Activated B cell treated with CpG ODN at 0.5 μM for 24 hours (primary cell): ENCODE results near the gene ZNF652. TPM values are rescaled to one million over a fixed set of nuclear protein-coding genes. Genes with fewer than 3 reads are reported as not detected.

Experiments
- ATAC-seq: fragments of 200-7000 bp; cut with Tn5 transposase; one replicate; pipeline ENCODE4 v1.10.0; 2021; ENCODE audit warnings: low read depth, mild to moderate bottlenecking, moderate library complexity
- CTCF ChIA-PET: fragments of 350-600 bp; sonication (Branson Sonifier 250); formaldehyde crosslinking; loops from one replicate; lab custom pipeline; 2021; ENCODE audit warnings: antibody characterized with exemption; lab: Charles Lee
- POLR2A ChIA-PET: fragments of 350-600 bp; sonication (Branson Sonifier 250); formaldehyde crosslinking; loops from one replicate; lab custom pipeline; 2021; ENCODE audit warnings: antibody characterized with exemption; lab: Charles Lee
- DNase-seq: peaks from one replicate; pipeline ENCODE4 v3.0.0; 2022
- H3K27ac Mint-ChIP-seq: one replicate; pipeline ENCODE4 v1.8.0; 2020; ENCODE audit warnings: mixed read lengths
- H3K27me3 Mint-ChIP-seq: one replicate; pipeline ENCODE4 v1.8.0; 2021; ENCODE audit warnings: mixed read lengths
- H3K36me3 Mint-ChIP-seq: one replicate; pipeline ENCODE4 v1.8.0; 2021; ENCODE audit warnings: low read depth, mixed read lengths
- H3K4me1 Mint-ChIP-seq: one replicate; pipeline ENCODE4 v1.8.0; 2021; ENCODE audit warnings: mixed read lengths
- H3K4me3 Mint-ChIP-seq: one replicate; pipeline ENCODE4 v1.8.0; 2020; ENCODE audit warnings: mild to moderate bottlenecking, mixed read lengths
- H3K9me3 Mint-ChIP-seq: one replicate; pipeline ENCODE4 v1.8.0; 2020; ENCODE audit warnings: mixed read lengths
- CTCF ChIP-seq: fragments of 200-600 bp; IDR thresholded peaks from one replicate; pipeline ENCODE4 v1.8.0; 2022; ENCODE audit warnings: antibody characterized with exemption, mild to moderate bottlenecking
- intact Hi-C: fragments of 100-400 bp; cut with micrococcal nuclease; formaldehyde crosslinking; loops from one replicate; pipeline ENCODE4 v1.15.1; 2024
- total RNA-seq: library from RNA; stranded (reverse); gene quantifications from 2 replicates; pipeline ENCODE4 v1.2.3, GENCODE V29; 2022

The ZNF652 gene
- total RNA-seq, 1 donor from 2014 or later = 40.6 TPM

DNA sequence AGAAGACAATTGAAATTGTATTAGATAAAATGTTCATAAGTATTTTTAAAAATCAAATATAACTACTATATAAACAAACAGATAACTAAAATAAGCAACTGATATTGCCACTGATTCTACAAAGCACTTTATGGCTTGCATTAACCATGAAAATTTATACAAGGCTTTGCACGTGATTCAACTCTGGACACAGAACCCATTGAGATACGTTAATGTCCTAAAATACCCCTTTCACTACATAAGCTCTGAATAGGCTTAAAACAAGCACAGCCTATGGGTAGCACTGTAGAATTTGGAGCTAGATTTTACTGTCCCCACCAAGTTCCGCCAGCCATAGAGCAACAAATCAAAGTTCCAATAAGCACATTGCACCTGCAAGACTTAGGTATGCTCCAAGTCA is 4.5 kb downstream of the ZNF652 start:
- Mint-ChIP-seq H3K27ac (peak overlapping the region; percentile 96), H3K9me3 (no peaks in the 10 kb centered on the region), H3K4me1 (peaks cover 72% of the 10 kb centered on the region), H3K27me3 (no peaks in the 10 kb centered on the region), H3K4me3 (peak overlapping the region; percentile 33), H3K36me3 (peaks cover 9% of the 10 kb centered on the region)
- no peak for TF ChIP-seq CTCF
- no peak for DNase-seq
- POLR2A ChIA-PET = interaction anchor here (0.6 to 8.5 kb wide), 6 partner anchors 10 to 142 kb away, joined by 3 to 109 read pairs (median 20); no protein-coding TSS in a partner anchor
- intact Hi-C loops = no loop called here
- CTCF ChIA-PET = interaction anchor here (1.6 to 5.5 kb wide), 4 partner anchors 11 to 42 kb away, joined by 3 to 31 read pairs (median 8); no protein-coding TSS in a partner anchor
- no peak for ATAC-seq

DNA sequence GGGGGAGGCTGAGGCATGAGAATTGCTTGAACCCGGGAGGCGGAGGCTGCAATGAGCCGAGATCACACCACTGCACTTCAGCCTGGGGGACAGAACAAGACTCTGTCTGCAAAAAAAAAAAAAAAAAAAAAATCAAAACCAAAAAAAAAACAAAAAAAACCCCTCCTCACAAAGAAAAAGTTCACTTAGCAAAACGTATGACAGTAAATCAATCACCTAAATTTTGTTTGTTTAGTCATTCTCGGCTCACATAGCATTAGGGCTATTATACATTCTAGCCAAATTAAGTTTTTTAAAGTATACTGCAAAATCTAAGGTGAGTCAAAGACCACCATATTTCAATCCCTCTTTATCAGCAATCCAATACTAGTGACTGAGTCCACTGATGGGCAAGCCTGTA is 5.7 kb downstream of the ZNF652 start:
- Mint-ChIP-seq H3K36me3 (peaks cover 9% of the 10 kb centered on the region), H3K4me1 (peaks cover 70% of the 10 kb centered on the region), H3K4me3 (no peak overlapping the region), H3K9me3 (no peaks in the 10 kb centered on the region), H3K27me3 (no peaks in the 10 kb centered on the region), H3K27ac (peak overlapping the region; percentile 56)
- TF ChIP-seq CTCF = no peak
- intact Hi-C loops = no loop called here
- no peak for DNase-seq
- CTCF ChIA-PET = no interaction called here
- no peak for ATAC-seq
- POLR2A ChIA-PET = interaction anchor here (0.5 to 6.9 kb wide), 2 partner anchors 13 to 49 kb away, joined by 3 to 85 read pairs; no protein-coding TSS in a partner anchor

DNA sequence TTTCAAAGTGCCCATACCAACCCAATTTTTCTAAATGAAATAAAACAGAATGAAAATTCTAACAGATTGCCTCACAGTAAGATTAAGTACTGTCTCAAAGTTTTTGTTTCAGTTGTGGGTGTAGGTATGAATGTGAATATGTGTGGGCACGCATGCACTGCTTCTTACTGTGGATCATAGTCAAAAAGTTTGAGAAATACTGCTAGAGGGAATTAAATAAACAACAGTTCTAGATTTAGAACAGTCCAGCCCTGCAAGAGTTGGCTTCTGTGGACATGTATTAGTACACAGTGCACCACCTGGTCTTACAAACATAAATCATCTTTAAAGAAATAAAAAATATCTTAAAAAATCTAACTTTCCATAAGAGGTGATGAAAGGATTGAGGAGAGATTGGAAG is 8.4 kb downstream of the ZNF652 start:
- ChIA-PET POLR2A (interaction anchor here (0.8 kb wide), 1 partner anchor 15 kb away, joined by 3 read pairs; no protein-coding TSS in a partner anchor), CTCF (no interaction called here)
- no peak overlapping the region for H3K4me3 Mint-ChIP-seq

DNA sequence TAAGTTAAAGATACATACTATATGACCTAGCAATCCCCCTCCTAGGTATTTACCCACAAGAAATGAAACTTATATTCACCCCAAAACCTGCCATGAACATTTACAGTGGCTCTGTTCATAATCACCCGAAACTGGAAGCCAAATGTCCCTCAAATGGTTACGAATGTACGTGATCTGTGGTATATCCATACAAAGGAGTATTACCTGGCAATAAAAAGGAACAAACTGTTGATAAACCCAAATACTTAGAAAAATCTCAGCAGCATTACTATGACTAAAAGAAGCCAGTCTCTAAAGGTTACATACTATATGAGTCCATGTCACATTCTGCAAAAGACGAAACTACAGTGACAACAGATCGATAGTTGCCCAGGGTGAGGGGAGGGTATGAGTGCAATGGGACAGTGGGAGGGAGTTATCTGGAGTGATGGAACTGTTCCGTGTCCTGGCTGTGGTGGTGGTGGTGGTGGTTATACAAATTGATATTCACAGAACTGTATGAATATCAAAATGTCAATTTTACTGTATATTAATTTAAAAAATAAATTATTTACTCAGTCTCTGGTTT is 9.4 kb downstream of the ZNF652 start:
- ChIA-PET POLR2A (interaction anchor here (0.7 to 1.0 kb wide), 3 partner anchors 10 to 18 kb away, joined by 4 to 8 read pairs (median 7); no protein-coding TSS in a partner anchor), CTCF (no interaction called here)
- DNase-seq (no peak), ATAC-seq (no peak)
- Mint-ChIP-seq H3K27me3 (no peaks in the 10 kb centered on the region), H3K27ac (no peak overlapping the region), H3K4me1 (peaks cover 46% of the 10 kb centered on the region), H3K36me3 (peaks cover 20% of the 10 kb centered on the region), H3K4me3 (no peak overlapping the region), H3K9me3 (no peaks in the 10 kb centered on the region)
- no peak for TF ChIP-seq CTCF
- intact Hi-C loops = no loop called here

More for the DNA sequence above, 8.4 kb downstream of the ZNF652 start:
- DNase-seq (no peak), ATAC-seq (no peak)
- TF ChIP-seq CTCF = no peak
- Mint-ChIP-seq H3K27me3 (no peaks in the 10 kb centered on the region), H3K27ac (peak overlapping the region; percentile 7), H3K9me3 (no peaks in the 10 kb centered on the region), H3K36me3 (peaks cover 15% of the 10 kb centered on the region), H3K4me1 (peaks cover 52% of the 10 kb centered on the region)
- intact Hi-C loops = no loop called here

GRCh38 chr17:49351572-49352140 is 10.4 kb downstream of the ZNF652 start:
- Mint-ChIP-seq H3K9me3 (no peaks in the 10 kb centered on the region), H3K4me1 (peaks cover 45% of the 10 kb centered on the region), H3K27me3 (no peaks in the 10 kb centered on the region), H3K36me3 (peaks cover 20% of the 10 kb centered on the region), H3K27ac (no peak overlapping the region), H3K4me3 (no peak overlapping the region)
- TF ChIP-seq CTCF = no peak
- DNase-seq (no peak), ATAC-seq (no peak)
- intact Hi-C loops = no loop called here
- POLR2A ChIA-PET = interaction anchor here (0.6 to 1.0 kb wide), 4 partner anchors 8 to 19 kb away, joined by 3 to 8 read pairs (median 6); no protein-coding TSS in a partner anchor
- CTCF ChIA-PET = interaction anchor here (1.0 kb wide), 1 partner anchor 45 kb away, joined by 3 read pairs; no protein-coding TSS in a partner anchor
